ENCODE results near the gene RFPL2. TPM values are rescaled to one million over a fixed set of nuclear protein-coding genes. Genes with fewer than 3 reads are reported as not detected.
"Not testable (repeated sequence)": the region's sequence is repeated elsewhere in the genome, so short reads cannot be mapped to it uniquely, and the experiment has no call there.

RFPL2 gene
- total RNA-seq, 1 donor from 2014 or later = not detected

- no peak for DNase-seq (ENCODE audit: low read depth, low spot score)
These were observed 40.6 kb downstream of the RFPL2 start for GRCh38 chr22:32164075-32164860.

- DNase-seq (ENCODE audit: low read depth, low spot score) = not testable (repeated sequence)
These were observed 44.5 kb downstream of the RFPL2 start for GRCh38 chr22:32160411-32160810.

DNA sequence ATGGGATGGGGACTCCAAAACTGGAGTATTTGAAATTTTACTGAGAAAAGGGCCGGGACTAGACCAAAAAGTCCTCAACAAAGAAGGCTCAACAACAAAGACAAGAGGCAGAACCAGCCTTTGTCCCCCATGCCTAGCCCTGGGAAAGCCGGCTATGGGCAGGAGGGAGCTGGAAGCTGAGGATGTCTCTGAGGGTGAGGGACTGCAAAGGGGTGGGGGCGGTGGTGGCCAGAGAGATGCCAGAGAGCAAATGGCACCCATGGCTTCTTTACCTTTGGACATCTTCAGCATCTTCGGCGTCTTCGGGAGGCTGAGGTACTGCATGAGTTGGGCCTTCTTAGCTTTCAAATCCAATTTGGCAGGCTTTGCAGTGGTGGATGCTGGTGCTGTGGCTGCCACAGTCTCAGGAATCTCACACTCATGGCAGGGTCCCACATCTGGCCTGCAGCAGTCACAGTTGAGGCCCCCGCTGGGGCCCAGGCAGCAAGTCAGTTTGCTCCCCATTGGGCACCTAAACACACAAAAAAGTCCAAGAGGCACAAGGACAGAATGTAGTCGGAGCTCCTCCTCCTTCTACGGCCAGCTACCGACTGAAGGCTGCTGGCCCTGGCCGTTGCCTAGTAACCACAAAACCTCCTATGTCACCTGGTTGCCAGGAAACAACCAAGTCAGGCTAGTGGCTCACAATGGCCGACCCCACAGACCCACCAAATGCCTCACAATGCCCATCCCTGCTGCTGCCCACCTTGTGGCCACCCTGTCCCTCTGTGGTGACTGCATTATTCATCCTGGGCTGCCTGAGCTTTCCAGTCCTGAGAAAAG lies 46.0 kb downstream of the RFPL2 start, which contains the start of gene C22orf42:
Gene C22orf42, minus strand, starts transcription at position 592 of the 822 bp plus-strand sequence. Its CDS starts 88 bp downstream, at position 504.
- DNase-seq (ENCODE audit: low read depth, low spot score) = no peak

GRCh38 chr22:32157632-32158031 lies 47.2 kb downstream of the RFPL2 start:
- DNase-seq (ENCODE audit: low read depth, low spot score) = not testable (repeated sequence)

- DNase-seq (ENCODE audit: low read depth, low spot score) = not testable (repeated sequence)
These were observed 50.1 kb downstream of the RFPL2 start for GRCh38 chr22:32154727-32155126.

DNA sequence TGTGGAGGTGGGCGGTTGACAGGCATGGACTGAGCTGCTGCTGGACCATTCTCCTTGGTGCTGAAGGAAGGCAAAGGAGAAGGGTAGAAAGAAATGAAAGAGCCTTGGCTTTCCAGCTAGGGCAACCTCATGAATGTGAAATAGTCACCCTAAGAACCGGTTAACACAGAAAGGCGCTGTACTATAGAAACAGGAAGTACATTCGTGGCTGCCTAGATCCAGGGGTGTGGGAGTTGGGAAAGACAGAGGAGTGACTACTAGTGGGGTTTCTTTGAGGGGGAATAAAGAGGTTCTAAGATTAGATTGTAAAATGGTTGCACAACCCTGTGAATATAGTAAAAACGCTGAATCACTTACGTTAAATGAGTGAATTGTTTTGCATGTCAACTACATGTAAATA lies 53.2 kb downstream of the RFPL2 start:
- not testable (repeated sequence) for DNase-seq (ENCODE audit: low read depth, low spot score)

GRCh38 chr22:32150647-32151046 lies 54.2 kb downstream of the RFPL2 start:
- not testable (repeated sequence) for DNase-seq (ENCODE audit: low read depth, low spot score)

DNA sequence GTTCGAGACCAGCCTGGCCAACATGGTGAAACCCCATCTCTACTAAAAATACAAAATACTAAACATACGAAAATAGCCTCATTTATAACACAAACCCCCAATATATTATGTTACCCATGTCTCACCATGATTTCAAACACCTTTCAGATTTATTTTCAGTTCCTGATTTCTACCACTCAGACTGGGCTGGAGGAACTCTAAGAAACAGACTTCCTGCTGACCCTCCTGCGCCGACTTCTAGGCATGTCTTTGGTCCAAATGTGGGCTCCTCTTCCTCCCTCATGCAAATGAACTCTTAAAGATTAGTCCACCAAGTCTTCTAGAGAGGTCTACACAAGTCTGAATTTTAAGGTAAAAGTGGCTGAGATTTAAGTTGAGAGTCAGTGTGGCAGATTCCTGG lies 56.5 kb downstream of the RFPL2 start:
- DNase-seq (ENCODE audit: low read depth, low spot score) = not testable (repeated sequence)

GRCh38 chr22:32147128-32147527 lies 57.7 kb downstream of the RFPL2 start:
- not testable (repeated sequence) for DNase-seq (ENCODE audit: low read depth, low spot score)

DNA sequence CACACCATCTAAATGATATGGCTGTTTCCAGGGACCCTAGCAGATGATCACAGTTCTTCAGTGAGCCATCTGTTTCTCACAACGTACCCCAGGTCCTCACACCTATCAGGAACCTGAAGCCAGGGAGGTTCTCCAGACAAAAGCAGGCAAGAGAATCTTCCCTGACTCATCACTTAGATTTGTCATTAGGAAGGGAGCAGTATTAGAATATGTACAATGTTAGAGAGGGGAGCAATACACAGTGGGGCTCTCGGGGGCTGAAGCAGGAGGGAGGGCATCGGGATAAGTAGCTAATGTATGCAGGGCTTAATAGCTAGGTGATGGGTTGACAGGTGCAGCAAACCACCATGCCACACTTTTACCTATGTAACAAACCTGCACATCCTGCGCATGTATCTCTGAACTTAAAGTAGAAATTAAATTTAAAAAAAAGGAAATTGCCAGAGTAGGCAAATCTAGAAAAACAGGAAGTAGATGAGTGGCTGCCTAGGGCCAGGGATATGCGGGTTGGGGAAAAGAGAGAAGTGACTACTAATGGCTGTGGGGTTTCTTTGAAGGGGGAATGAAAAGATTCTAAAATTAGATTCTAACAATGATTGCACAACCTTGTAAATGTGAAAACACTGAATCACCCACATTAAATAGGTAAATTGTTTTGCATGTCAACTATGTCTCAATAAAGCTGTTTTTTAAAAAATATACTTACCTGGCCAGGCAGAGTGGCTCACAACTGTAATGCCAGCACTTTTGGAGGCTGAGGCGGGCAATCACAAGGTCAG lies 60.2 kb downstream of the RFPL2 start:
- DNase-seq (ENCODE audit: low read depth, low spot score) = no peak

DNA sequence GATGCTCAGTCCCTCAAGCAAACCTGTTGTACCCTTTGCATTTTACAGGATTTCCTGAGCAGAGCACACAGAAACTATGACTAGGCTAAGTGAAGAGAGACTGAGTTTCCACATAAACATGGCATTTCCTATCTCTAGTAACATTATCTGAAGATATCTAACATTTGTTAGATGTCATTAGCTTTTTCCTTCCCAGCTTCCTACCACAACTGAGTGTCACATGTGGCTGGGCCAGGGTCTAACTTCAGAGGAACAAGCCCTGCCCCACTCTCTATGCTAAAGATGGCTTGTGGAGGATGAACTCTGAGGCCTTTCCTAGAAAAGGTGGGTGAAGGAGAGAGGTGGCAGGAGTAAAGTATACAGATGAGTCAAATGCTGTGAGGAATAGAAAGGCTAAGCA lies 62.3 kb downstream of the RFPL2 start:
- DNase-seq (ENCODE audit: low read depth, low spot score) = no peak

GRCh38 chr22:32140688-32141087 lies 64.2 kb downstream of the RFPL2 start:
- not testable (repeated sequence) for DNase-seq (ENCODE audit: low read depth, low spot score)

Other genes starting within 250 kb of the RFPL2 start
- under 0.01 TPM in 1 of 2 replicates, not detected in the other for gene SLC5A1, start 161.8 kb downstream of the RFPL2 start, total RNA-seq
- gene C22orf42, start 45.8 kb downstream of the RFPL2 start, total RNA-seq = not detected in 2 replicates
- gene SLC5A4, start 50.3 kb upstream of the RFPL2 start, total RNA-seq = 0.14 and 0.66 TPM in 2 replicates
- not detected in 2 replicates for gene RFPL3, start 152.8 kb upstream of the RFPL2 start, total RNA-seq
- gene RTCB, start 207.2 kb upstream of the RFPL2 start, total RNA-seq = 172 and 187 TPM in 2 replicates

All from pulmonary artery endothelial cell (primary cell).